ENCODE measurements around the gene ARL8A.

- TF ChIP-seq POLR2A (IDR thresholded peaks at IDR 0.05; ENCODE audit: low read depth, low read length): no peak
- TF ChIP-seq RAD21 (IDR thresholded peaks at IDR 0.05; ENCODE audit: low read length): no peak
- no peak for TF ChIP-seq CTCF (conservative IDR thresholded peaks at IDR 0.05; ENCODE audit: low read depth, low read length)
- no peak for TF ChIP-seq USF2 (IDR thresholded peaks at IDR 0.05; ENCODE audit: low read depth, low read length)
- no peak for TF ChIP-seq MXI1 (IDR thresholded peaks at IDR 0.05; ENCODE audit: borderline replicate concordance, low read depth, low read length)
- TF ChIP-seq BHLHE40 (IDR thresholded peaks at IDR 0.05; ENCODE audit: low read depth, low read length): no peak
Measured at GRCh38 chr1:202157945-202158344, 13.4 kb upstream of the ARL8A start.

All from IMR-90 (cell line).